PFSK-1 (cell line): ENCODE data around the gene TTC9.

Experiments
- POLR2AphosphoS5 ChIP-seq: IDR thresholded peaks from 2 replicates; pipeline ENCODE4 v1.6.1; 2012; ENCODE audit warnings: low read depth, mild to moderate bottlenecking, control low read depth, low read length, moderate library complexity
- SIN3A ChIP-seq: IDR thresholded peaks from 2 replicates; pipeline ENCODE4 v1.6.1; 2012; ENCODE audit warnings: mild to moderate bottlenecking, low read length, moderate library complexity, borderline replicate concordance; ENCODE audit not compliant: insufficient read depth
- TAF1 ChIP-seq: IDR thresholded peaks from 2 replicates; pipeline ENCODE4 v1.6.1; 2012; ENCODE audit warnings: low read length, control low read depth, borderline replicate concordance; ENCODE audit not compliant: insufficient read depth
- TF ChIP-seq, protein P1 (sequence below), 2 experiments: IDR thresholded peaks; 2 replicates each; pipeline versions ENCODE4 v1.6.1 to v1.8.0; 2011 to 2012; ENCODE audit warnings: low read depth in 2 of 2, low read length in 2 of 2, control low read depth in 1 of 2, inconsistent platforms in 1 of 2, mild to moderate bottlenecking in 1 of 2, moderate library complexity in 1 of 2; ENCODE audit not compliant: insufficient read depth in 1 of 2

DNA sequence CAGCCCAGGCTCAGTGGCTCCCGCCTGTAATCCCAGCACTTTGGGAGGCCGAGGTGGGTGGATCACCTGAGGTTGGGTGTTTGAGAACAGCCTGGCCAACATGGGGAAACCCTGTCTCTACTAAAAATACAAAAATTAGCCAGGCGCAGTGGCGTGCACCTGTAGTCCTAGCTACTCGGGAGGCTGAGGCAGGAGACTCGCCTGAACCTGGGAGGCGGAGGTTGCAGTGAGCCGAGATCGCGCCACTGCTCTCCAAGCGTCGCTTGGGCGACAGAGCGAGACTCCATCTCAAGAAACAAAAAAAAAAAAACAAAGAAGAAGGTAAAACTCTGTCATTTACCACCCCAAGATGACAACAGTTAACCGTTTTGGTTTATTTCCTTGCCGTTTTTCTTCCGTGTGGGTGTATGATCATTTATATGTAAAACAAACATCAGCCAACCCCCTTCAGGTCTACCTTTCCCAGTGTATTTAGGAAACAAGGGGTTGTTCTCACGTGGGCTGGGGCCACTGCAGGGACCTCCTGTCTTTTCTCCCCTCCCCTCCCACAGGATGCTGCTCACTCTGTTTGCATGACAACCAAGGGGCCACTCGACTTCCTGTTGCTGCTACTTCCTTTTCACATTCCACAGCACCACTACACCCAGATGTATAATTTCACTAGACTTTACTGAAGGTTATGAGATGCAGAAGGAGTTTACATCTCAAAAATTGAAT lies 13.6 kb downstream of the TTC9 start:
- TF ChIP-seq, protein P1, sequence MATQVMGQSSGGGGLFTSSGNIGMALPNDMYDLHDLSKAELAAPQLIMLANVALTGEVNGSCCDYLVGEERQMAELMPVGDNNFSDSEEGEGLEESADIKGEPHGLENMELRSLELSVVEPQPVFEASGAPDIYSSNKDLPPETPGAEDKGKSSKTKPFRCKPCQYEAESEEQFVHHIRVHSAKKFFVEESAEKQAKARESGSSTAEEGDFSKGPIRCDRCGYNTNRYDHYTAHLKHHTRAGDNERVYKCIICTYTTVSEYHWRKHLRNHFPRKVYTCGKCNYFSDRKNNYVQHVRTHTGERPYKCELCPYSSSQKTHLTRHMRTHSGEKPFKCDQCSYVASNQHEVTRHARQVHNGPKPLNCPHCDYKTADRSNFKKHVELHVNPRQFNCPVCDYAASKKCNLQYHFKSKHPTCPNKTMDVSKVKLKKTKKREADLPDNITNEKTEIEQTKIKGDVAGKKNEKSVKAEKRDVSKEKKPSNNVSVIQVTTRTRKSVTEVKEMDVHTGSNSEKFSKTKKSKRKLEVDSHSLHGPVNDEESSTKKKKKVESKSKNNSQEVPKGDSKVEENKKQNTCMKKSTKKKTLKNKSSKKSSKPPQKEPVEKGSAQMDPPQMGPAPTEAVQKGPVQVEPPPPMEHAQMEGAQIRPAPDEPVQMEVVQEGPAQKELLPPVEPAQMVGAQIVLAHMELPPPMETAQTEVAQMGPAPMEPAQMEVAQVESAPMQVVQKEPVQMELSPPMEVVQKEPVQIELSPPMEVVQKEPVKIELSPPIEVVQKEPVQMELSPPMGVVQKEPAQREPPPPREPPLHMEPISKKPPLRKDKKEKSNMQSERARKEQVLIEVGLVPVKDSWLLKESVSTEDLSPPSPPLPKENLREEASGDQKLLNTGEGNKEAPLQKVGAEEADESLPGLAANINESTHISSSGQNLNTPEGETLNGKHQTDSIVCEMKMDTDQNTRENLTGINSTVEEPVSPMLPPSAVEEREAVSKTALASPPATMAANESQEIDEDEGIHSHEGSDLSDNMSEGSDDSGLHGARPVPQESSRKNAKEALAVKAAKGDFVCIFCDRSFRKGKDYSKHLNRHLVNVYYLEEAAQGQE (IDR thresholded peaks at IDR 0.05; ENCODE audit: insufficient read depth in 1 of 2, low read depth in 2 of 2, low read length in 2 of 2): no peak
- no peak for TF ChIP-seq SIN3A
- no peak for TF ChIP-seq POLR2AphosphoS5
- TF ChIP-seq TAF1: no peak
